KOPT-K1 (cell line): Measurements from ENCODE around the gene RER1.

ENCODE experiments used
- H3K27ac ChIP-seq: fragments of 200-600 bp; sonication (generic); 2 replicates; pipeline ENCODE4 v1.5.1; 2016; ENCODE audit warnings: antibody characterized with exemption, mild to moderate bottlenecking, low read depth, low read length; ENCODE audit not compliant: poor library complexity, severe bottlenecking
- H3K36me3 ChIP-seq: fragments of 200-600 bp; sonication (generic); 2 replicates; pipeline ENCODE4 v1.5.1; 2017; ENCODE audit warnings: antibody characterized with exemption, mild to moderate bottlenecking, low read length, moderate library complexity; ENCODE audit not compliant: insufficient read depth
- H3K9me3 ChIP-seq: fragments of 200-600 bp; sonication (generic); 2 replicates; pipeline ENCODE4 v1.5.1; 2017; ENCODE audit warnings: antibody characterized with exemption, low read length, mild to moderate bottlenecking; ENCODE audit not compliant: insufficient read depth, poor library complexity, severe bottlenecking

The RER1 gene

DNA sequence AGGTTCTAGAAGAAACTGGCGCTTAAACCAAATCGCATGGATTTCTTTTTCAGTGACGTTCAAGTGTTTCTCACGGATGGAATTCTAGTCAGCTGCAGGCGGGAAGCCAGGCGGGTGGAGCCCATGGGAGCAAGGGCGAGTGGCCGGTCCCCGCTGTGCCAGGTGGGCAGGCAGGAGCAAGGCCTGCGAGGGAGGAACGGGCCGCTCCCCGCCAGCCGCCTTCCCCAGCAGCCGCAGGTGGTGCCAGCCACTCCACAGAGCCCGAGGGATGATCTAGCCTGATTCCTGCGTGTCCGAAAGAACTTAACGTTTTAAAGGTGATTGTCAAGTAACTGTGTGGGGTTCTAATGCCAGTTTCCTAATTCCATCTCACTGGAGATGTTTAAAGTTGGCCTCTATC, 11.6 kb downstream of the RER1 start:
- no peaks in the 10 kb centered on the region for H3K9me3 ChIP-seq
- H3K36me3 ChIP-seq, result peaks cover 93% of the 10 kb centered on the region
- H3K27ac ChIP-seq, result no peak overlapping the region

DNA sequence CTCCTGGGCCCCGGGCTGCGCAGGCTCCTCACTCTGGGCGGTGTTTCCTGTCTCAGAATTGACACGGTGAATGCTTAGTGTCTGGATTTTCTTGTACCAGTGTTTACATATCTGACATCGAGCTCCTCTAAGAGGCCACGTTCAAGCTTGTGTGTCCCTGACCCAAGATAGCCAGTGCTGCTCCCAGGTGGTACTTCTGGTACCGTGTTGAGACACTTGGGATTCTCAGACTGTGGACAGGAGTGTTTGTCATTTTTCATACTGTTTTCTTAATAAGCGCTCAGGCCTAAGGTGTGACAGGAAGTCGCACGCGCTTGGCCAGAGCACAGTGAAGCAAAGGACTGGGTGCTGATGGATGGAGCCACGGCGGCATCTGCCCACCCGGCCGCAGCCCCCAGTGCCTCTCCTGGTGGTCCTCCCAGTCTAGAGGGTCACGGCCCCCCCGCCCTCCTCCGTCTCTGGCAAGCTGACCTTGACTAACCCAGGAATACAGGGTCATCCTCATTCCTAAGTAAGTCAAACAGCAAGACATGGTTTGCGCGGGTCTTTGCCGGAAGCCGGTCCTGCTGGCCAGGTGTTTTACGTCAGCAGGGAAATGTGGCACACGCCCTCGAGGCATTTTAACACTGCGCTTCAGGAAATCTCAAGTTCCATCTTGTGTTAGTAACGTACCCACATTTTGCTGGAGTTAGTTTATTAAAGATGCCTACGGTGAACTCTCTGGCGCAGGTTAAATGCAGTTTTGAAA, 12.7 kb downstream of the RER1 start:
- Histone ChIP-seq H3K36me3 (peaks cover 87% of the 10 kb centered on the region), H3K27ac (no peak overlapping the region)

DNA sequence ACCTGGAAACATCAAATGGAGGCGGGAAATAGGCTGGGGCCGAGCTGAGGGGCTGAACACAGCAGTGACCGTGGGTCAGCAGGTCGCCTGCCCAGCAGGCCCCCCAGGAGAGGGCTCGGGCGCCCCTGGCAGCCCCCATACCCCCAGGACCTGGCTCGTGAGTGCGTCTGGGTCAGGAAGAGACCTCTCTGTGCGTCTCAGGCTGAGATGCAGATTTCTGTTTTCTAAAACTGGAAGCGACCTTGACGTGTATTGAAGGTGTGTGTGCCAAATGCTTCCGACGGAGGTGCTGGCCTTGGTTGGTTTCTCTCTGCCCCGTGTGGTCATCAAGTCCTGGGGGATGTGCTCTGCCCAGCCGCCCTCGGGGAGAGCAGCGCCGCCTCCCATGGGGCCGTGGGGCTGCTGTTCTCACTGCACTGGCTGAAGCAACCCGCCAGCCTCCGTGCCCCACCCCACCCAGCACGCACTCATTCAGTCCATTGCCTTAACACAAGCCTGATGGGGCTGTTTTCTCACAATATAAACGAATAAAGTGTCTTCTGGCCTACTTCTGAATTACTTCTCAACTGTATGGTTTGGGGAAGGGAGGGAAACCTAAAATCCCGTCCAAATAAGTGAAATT, 13.4 kb downstream of the RER1 start:
- no peak overlapping the region for H3K27ac ChIP-seq
- H3K9me3 ChIP-seq, result no peaks in the 10 kb centered on the region
- peaks cover 81% of the 10 kb centered on the region for H3K36me3 ChIP-seq

More for the DNA sequence above, 12.7 kb downstream of the RER1 start:
- H3K9me3 ChIP-seq, result no peaks in the 10 kb centered on the region

DNA sequence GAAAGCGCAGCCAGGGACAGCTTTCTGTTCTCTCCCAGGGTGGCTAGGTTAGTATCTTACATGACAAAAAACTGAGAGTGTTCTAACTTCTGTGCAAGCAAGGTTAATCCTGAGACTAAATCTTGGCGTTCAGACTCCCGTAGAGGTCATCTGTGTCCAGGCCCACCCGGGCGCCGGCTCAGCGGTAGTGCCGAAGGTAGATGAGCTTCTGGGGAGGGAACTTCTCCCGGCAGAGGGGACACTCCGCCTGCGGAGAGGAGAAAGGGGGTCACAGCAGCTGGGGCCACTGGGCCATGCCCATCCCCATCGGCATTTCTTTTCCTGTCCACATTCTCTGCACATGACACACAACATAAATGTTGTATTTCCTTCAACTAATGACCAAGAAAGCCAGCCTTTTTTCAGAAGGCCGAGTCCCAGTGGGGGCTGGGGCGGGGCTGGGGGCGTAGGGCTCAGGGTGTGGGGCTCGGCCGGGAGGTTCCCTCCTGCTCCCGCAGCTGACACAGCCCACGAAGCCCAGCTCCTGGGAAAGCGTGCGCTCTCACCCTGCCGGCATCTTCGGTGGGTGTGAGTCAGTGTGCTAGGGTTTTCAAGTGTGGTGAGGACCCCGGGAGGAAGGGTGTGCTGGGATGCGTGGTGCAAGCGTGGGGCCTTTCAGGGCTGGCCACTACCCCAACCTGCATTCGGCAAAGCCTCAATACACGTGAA, 14.1 kb downstream of the RER1 start:
- H3K27ac ChIP-seq, result no peak overlapping the region
- H3K9me3 ChIP-seq, result no peaks in the 10 kb centered on the region
- H3K36me3 ChIP-seq, result peaks cover 73% of the 10 kb centered on the region

DNA sequence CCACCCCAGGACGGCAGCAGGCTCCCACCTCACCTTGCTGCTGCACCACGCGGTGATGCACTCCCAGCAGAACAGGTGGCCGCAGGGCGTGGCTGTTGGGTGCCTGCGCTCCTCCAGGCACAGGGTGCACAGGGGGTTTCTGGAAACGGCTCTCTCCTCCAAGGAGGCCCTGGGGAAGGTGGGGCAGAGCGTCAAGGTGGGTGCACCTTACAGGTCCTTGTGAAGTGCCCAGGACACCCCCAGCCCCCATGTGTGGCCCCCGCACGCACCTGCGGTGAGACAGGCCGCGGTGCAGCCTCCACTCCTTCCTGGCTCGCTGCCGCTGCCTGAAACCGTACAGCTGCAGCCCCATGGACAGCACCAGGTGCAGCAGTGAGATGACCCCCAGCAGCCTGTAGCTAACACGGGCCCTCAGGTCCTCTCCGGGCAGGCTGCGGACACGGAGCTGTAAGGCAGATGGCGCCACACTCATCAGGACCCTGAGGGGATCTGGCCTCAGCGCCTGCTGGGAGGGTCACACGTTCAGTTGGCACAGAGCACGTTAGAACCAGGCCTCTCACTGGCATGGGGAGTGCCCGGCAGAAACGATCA, 14.9 kb downstream of the RER1 start:
- no peak overlapping the region for H3K27ac ChIP-seq
- no peaks in the 10 kb centered on the region for H3K9me3 ChIP-seq
- H3K36me3 ChIP-seq, result peaks cover 68% of the 10 kb centered on the region

DNA sequence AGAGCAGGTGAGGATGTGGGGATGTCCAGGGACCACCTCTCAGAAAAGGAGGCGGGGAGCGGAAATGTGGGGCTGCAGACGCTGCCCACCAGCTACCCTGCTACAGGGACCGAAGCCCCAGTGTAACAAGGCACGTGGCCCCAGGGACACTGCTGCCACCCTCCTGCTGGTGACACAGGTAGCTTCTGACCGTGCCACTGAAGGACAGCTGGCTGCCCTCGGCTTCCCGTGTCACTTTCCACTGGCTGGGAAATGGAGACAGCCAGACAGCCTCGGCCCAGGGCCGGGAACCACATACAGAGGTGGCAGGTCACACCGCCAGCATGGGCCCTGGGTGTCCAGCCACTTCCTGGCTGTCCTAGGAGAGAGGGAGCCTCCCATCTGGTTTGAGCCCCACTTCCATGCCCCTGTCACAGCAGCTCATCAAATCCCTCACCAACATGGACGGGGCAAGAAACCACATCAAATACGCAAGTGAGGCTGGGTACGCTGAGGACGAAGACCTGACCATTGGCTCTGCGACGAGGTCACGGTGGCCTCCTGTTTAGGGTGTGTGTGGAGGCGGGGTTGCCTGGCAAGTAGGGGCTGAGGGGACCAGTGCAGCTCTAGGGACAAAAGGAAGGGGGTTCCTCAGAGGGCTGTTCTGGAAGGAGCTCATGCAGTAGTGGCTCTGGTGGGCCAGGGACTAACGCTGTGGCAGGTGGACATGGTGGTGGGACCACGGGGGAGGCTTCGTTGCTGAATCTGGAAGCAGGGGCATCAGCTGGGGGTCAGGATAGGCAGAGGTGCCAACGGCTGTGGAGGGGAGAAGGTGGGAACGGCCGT, 15.7 kb downstream of the RER1 start:
- H3K9me3 ChIP-seq, result no peaks in the 10 kb centered on the region
- peaks cover 60% of the 10 kb centered on the region for H3K36me3 ChIP-seq
- H3K27ac ChIP-seq, result no peak overlapping the region

DNA sequence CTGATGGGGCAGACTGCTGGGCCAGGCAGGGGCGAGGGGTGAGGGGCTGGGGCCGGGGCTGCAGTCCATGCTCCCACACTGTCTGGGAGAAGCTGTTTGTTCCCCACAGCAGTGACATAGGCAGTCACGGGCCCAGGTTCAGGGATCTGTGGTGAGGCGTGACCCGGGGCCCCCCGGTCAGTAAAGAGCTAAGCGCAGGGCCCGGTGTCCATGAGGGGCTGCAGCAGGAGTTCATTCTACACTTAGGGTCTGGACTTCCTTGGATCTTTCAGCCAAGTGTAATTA, 16.3 kb downstream of the RER1 start:
- H3K36me3 ChIP-seq, result peaks cover 54% of the 10 kb centered on the region
- no peak overlapping the region for H3K27ac ChIP-seq
- no peaks in the 10 kb centered on the region for H3K9me3 ChIP-seq

DNA sequence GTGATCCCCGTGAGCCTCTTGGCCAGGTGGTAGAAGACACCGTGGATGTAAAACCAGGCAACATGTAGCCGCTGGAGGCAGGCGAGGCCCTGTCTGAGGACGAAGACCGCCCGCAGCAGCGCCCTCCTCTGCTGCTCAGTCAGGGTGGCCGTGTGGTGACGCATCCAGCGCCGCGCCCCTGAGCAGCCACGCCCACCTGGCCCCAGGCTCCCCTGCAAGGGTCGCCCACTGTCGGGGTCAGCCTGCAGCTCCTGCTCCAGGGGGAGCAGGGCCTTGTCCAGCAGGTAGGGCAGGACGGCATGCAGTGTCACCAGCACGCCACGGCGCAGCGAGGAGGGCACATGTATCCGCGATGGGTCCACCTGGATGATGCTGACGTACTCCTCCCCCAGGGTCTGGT, 16.8 kb downstream of the RER1 start:
- H3K27ac ChIP-seq, result no peak overlapping the region
- no peaks in the 10 kb centered on the region for H3K9me3 ChIP-seq
- H3K36me3 ChIP-seq, result peaks cover 49% of the 10 kb centered on the region

DNA sequence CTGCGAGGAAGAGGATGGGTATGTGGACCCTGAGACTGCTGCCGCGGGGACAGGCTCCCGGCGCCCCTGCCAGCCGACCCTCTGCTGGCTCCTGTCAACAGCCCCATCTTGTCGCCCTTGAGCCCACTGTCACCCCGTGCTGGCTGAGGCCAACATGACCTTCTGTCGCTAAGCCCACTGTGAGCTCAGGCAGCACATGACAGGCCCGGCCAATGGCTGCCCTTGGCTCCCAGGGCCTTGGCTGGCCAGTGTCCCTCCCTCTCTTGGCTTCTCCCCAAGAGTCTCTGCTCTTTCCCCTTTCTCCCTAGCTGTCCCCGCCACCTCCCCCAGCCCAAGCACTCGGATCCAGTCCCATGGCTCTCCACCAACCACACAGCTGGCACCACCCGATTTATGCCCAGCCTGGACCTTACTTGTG, 17.2 kb downstream of the RER1 start:
- H3K36me3 ChIP-seq, result peaks cover 45% of the 10 kb centered on the region

DNA sequence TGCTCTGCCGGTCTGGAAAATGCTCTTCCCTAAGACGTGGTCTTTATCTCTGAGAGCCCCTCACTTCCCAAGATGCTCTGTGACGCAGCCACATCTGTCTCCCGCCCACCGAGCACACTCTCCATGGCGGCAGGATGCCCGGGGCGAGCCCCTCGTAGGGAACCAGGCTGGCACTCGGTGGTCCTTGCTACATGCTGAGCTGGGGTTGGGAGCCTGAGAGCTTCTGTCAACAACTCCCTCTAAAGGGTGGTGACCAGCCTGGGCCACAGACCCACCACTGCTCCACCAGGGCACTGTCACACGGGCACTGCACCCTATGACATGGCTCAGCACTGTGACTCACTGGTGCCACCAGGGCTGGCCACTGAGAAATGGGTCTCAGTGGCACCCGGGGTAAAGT, 18.1 kb downstream of the RER1 start:
- Histone ChIP-seq H3K27ac (no peak overlapping the region), H3K9me3 (no peaks in the 10 kb centered on the region), H3K36me3 (peaks cover 36% of the 10 kb centered on the region)

More for the DNA sequence above, 17.2 kb downstream of the RER1 start:
- no peaks in the 10 kb centered on the region for H3K9me3 ChIP-seq
- H3K27ac ChIP-seq, result no peak overlapping the region

DNA sequence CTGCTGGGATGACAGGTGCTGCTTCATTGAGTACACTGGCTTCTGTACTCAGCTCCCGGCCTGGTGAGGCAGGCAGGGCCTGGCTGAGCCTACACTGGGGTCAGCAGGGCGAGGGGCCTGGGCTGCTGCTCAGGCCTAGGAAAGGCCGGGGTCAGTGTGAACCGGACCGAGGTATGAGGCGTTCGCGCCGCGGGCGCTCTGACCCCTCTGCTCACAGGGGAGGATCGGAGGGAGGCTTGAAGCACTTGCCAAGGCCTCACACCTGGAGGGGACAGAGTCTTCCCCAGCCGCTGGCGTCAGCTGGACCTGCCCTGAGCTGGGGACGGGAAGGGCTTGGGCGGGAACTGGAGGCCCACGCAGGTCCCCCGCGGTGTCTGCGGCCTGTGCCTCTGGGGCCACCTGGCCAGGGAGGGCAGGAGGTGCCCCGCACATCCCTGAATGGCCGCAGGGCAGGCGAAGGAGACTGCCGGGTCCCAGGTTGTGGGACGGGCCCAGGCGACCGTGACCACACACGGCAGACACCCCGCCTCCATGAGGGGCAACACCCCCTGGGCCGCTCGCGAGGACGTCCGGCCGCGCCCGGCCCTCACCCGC, 20.3 kb downstream of the RER1 start:
- H3K9me3 ChIP-seq, result no peaks in the 10 kb centered on the region
- H3K27ac ChIP-seq, result peak overlapping the region; percentile 67
- peaks cover 16% of the 10 kb centered on the region; the same call in 1 of the 2 replicates for H3K36me3 ChIP-seq

DNA sequence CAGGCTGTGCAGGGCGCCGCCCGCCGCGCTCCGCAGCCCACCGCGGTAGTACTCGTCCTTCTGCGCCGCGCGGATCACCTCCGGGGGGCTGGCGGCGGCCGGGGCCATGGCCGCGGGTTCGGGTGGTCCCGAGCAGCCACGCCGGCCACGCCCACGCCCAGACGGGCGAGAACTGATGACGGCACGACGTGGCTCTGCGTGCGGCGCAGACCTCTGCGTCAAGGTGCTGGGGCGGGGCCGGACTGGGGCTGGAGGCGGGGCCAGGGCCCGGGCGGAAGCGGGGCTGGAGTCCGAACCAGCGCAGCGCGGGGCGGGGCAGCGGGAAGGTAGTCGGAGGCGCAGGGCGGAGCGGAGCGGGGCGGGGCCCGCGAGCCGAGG, 20.7 kb downstream of the RER1 start, which contains the start of gene PEX10:
Gene PEX10, minus strand, starts transcription at position 170 of the 378 bp plus-strand sequence. Its CDS starts 62 bp downstream, at position 108.
- H3K9me3 ChIP-seq, result no peaks in the 10 kb centered on the region
- peak within 1 kb of the TSS; percentile 67 for H3K27ac ChIP-seq
- peaks cover 11% of the 10 kb centered on the region; the same call in 1 of the 2 replicates for H3K36me3 ChIP-seq

DNA sequence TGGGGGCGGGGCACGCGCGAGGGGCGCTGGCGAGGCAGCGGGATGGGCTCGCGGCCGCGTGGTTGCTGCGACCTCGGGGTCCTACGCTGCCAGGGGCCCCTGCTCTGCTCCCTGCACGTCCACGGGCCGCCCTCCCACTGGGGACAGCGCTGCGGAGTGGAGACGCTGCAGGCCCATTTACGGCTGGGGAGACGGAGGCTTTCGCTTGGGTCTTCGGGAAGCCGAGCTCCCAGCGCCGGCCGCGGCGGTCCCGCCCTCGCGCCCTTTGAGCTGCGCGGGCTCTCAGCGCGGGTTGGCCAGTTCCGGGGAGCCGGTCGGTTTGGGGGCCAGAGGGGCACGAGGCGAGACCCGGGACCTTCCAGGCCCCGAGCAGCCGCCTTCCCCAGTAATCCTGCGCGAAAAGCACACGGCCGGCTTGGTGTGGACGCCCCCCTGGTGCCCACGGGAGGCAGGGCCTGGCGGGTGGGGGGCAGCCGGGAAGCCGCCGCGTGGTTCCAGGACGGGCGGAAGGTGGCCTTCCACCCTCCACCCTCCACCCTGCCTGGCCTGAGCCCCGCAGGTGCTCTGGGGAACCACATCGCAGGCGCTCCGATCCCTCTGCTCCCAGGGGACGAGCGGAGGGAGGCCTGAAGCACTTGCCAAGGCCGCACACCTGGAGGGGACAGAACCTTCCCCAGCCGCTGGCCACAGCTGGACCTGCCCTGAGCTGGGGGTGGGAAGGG, 21.3 kb downstream of the RER1 start:
- H3K27ac ChIP-seq, result peak overlapping the region; percentile 67
- H3K9me3 ChIP-seq, result no peaks in the 10 kb centered on the region
- H3K36me3 ChIP-seq, result peaks cover 7% of the 10 kb centered on the region; the same call in 1 of the 2 replicates
